ENCODE results near the gene ACP2. TPM values are rescaled to one million over a fixed set of nuclear protein-coding genes. Genes with fewer than 3 reads are reported as not detected.

Gene ACP2
- total RNA-seq, 1 donor from 2014 or later, result 63.3 TPM

GRCh38 chr11:47271961-47272661 is 23.5 kb upstream of the ACP2 start:
- no peak for DNase-seq (ENCODE audit: low spot score in 2 of 2)
- H3K4me1 ChIP-seq, result peaks cover 10 to 19% of the 10 kb centered on the region in 2 donors
- no peaks in the 10 kb centered on the region for H3K27me3 ChIP-seq
- TF ChIP-seq CTCF (IDR thresholded peaks at IDR 0.05), result no peak
- H3K27ac ChIP-seq, result no peak overlapping the region
- H3K4me3 ChIP-seq, result no peak overlapping the region
- peaks cover 24 to 31% of the 10 kb centered on the region in 2 donors for H3K36me3 ChIP-seq
- intact Hi-C loops (cut with DNase I), result no loop called here
- H3K9me3 ChIP-seq, result no peaks in the 10 kb centered on the region

GRCh38 chr11:47271328-47271727 is 22.7 kb upstream of the ACP2 start:
- Histone ChIP-seq H3K27me3 (no peaks in the 10 kb centered on the region), H3K4me3 (peak overlapping the region; percentile 81 to 90)
- TF ChIP-seq CTCF (IDR thresholded peaks at IDR 0.05), result no peak

GRCh38 chr11:47270331-47271271 is 22.0 kb upstream of the ACP2 start:
- Histone ChIP-seq H3K4me3 (peak overlapping the region; percentile 81 to 90), H3K27me3 (no peaks in the 10 kb centered on the region), H3K4me1 (peaks cover 10 to 19% of the 10 kb centered on the region in 2 donors), H3K27ac (peak overlapping the region; percentile 86 to 95), H3K9me3 (no peaks in the 10 kb centered on the region), H3K36me3 (peaks cover 11 to 15% of the 10 kb centered on the region in 2 donors)
- no peak for DNase-seq (ENCODE audit: low spot score in 2 of 2)
- intact Hi-C loops (cut with DNase I), result no loop called here
- TF ChIP-seq CTCF (IDR thresholded peaks at IDR 0.05), result peak in 1 of 3 experiments; percentile 4

More at GRCh38 chr11:47271328-47271727, 22.7 kb upstream of the ACP2 start:
- intact Hi-C loops (cut with DNase I), result no loop called here
- Histone ChIP-seq H3K27ac (peak overlapping the region; percentile 86 to 95), H3K4me1 (peaks cover 10 to 19% of the 10 kb centered on the region in 2 donors), H3K36me3 (peaks cover 18 to 23% of the 10 kb centered on the region in 2 donors), H3K9me3 (no peaks in the 10 kb centered on the region)
- no peak for DNase-seq (ENCODE audit: low spot score in 2 of 2)

- TF ChIP-seq CTCF (IDR thresholded peaks at IDR 0.05), result no peak
- Histone ChIP-seq H3K4me1 (peaks cover 10 to 19% of the 10 kb centered on the region in 2 donors), H3K27me3 (no peaks in the 10 kb centered on the region), H3K4me3 (peak within 1 kb of the TSS; percentile 81 to 90), H3K27ac (peak within 1 kb of the TSS; percentile 86 to 95), H3K36me3 (peaks cover 3 to 8% of the 10 kb centered on the region in 2 donors), H3K9me3 (no peaks in the 10 kb centered on the region)
- intact Hi-C loops (cut with DNase I), result loop anchor here (1.0 kb wide), 4 partner anchors 22 to 138 kb away; partner anchors contain the start of genes ACP2, DDB2 and SLC39A13
- DNase-seq (ENCODE audit: low spot score in 2 of 2), result peak; percentile 47 to 90
Observed at GRCh38 chr11:47269829-47270305, 21.3 kb upstream of the ACP2 start, which contains the start of gene MADD. Gene MADD (plus strand): TSS chr11:47270133.

GRCh38 chr11:47269002-47269828 is 20.6 kb upstream of the ACP2 start:
- H3K9me3 ChIP-seq, result no peaks in the 10 kb centered on the region
- peak overlapping the region; percentile 86 to 95 for H3K27ac ChIP-seq
- peaks cover 10 to 19% of the 10 kb centered on the region in 2 donors for H3K4me1 ChIP-seq
- peak in 2 of 3 experiments; percentile 12 to 15 for TF ChIP-seq CTCF (IDR thresholded peaks at IDR 0.05)
- peak; percentile 67 to 94 for DNase-seq (ENCODE audit: low spot score in 2 of 2)
- H3K4me3 ChIP-seq, result peak overlapping the region; percentile 81 to 90
- H3K27me3 ChIP-seq, result no peaks in the 10 kb centered on the region
- intact Hi-C loops (cut with DNase I), result loop anchor here (1.0 kb wide), 4 partner anchors 21 to 139 kb away; partner anchors contain the start of genes ACP2, DDB2 and SLC39A13
- H3K36me3 ChIP-seq, result peaks cover 0 to 2% of the 10 kb centered on the region in 2 donors

Measured in ascending aorta (tissue), 2 donors.